Measurements from ENCODE around the gene DYNAP. TPM values are rescaled to one million over a fixed set of nuclear protein-coding genes. Genes with fewer than 3 reads are reported as not detected.

Gene DYNAP
- not detected in 2 replicates for total RNA-seq (2014; rRNA removed; shearing (Covaris generic))

GRCh38 chr18:54590945-54591344 is at the start of gene DYNAP:
Gene DYNAP, plus strand, starts transcription at chr18:54591245. Its CDS starts 38 bp downstream, at chr18:54591283.
- in situ Hi-C loops (cut with HindIII; ENCODE audit: low sequenced_read_pairs): no loop called here
- no peak for DNase-seq (ENCODE audit: low spot score)

- DNase-seq (ENCODE audit: low spot score): no peak
- in situ Hi-C loops (cut with HindIII; ENCODE audit: low sequenced_read_pairs): no loop called here
Observed at GRCh38 chr18:54551590-54551989, 39.5 kb upstream of the DYNAP start.

- in situ Hi-C loops (cut with HindIII; ENCODE audit: low sequenced_read_pairs): no loop called here
- no peak for DNase-seq (ENCODE audit: low spot score)
Observed at GRCh38 chr18:54555286-54555685, 35.8 kb upstream of the DYNAP start.

- in situ Hi-C loops (cut with HindIII; ENCODE audit: low sequenced_read_pairs): no loop called here
- no peak for DNase-seq (ENCODE audit: low spot score)
Observed at GRCh38 chr18:54555996-54556395, 35.0 kb upstream of the DYNAP start.

GRCh38 chr18:54557958-54558357 is 33.1 kb upstream of the DYNAP start:
- in situ Hi-C loops (cut with HindIII; ENCODE audit: low sequenced_read_pairs): no loop called here
- no peak for DNase-seq (ENCODE audit: low spot score)

- in situ Hi-C loops (cut with HindIII; ENCODE audit: low sequenced_read_pairs): no loop called here
- DNase-seq (ENCODE audit: low spot score): peak; percentile 30
Observed at GRCh38 chr18:54558609-54559585, 32.1 kb upstream of the DYNAP start.

GRCh38 chr18:54561706-54562267 is 29.3 kb upstream of the DYNAP start:
- in situ Hi-C loops (cut with HindIII; ENCODE audit: low sequenced_read_pairs): no loop called here
- DNase-seq (ENCODE audit: low spot score): no peak

- no peak for DNase-seq (ENCODE audit: low spot score)
- in situ Hi-C loops (cut with HindIII; ENCODE audit: low sequenced_read_pairs): no loop called here
Observed at GRCh38 chr18:54580202-54580729, 10.8 kb upstream of the DYNAP start.

GRCh38 chr18:54584065-54584464 is 7.0 kb upstream of the DYNAP start:
- DNase-seq (ENCODE audit: low spot score): no peak
- in situ Hi-C loops (cut with HindIII; ENCODE audit: low sequenced_read_pairs): no loop called here

- in situ Hi-C loops (cut with HindIII; ENCODE audit: low sequenced_read_pairs): no loop called here
- no peak for DNase-seq (ENCODE audit: low spot score)
Observed at GRCh38 chr18:54585743-54586142, 5.3 kb upstream of the DYNAP start.

- in situ Hi-C loops (cut with HindIII; ENCODE audit: low sequenced_read_pairs): no loop called here
Observed at GRCh38 chr18:54604211-54604610, 13.2 kb downstream of the DYNAP start.

GRCh38 chr18:54606835-54607212 is 15.8 kb downstream of the DYNAP start:
- in situ Hi-C loops (cut with HindIII; ENCODE audit: low sequenced_read_pairs): no loop called here
- DNase-seq (ENCODE audit: low spot score): no peak

More at GRCh38 chr18:54604211-54604610, 13.2 kb downstream of the DYNAP start:
- DNase-seq (ENCODE audit: low spot score): no peak

- no peak for DNase-seq (ENCODE audit: low spot score)
- in situ Hi-C loops (cut with HindIII; ENCODE audit: low sequenced_read_pairs): no loop called here
Observed at GRCh38 chr18:54607213-54608027, 16.4 kb downstream of the DYNAP start.

- DNase-seq (ENCODE audit: low spot score): no peak
Observed at GRCh38 chr18:54608028-54608642, 17.1 kb downstream of the DYNAP start.

GRCh38 chr18:54611816-54612215 is 20.8 kb downstream of the DYNAP start:
- DNase-seq (ENCODE audit: low spot score): no peak
- in situ Hi-C loops (cut with HindIII; ENCODE audit: low sequenced_read_pairs): no loop called here

More at GRCh38 chr18:54608028-54608642, 17.1 kb downstream of the DYNAP start:
- in situ Hi-C loops (cut with HindIII; ENCODE audit: low sequenced_read_pairs): no loop called here

GRCh38 chr18:54612237-54612636 is 21.2 kb downstream of the DYNAP start:
- no peak for DNase-seq (ENCODE audit: low spot score)
- in situ Hi-C loops (cut with HindIII; ENCODE audit: low sequenced_read_pairs): no loop called here

- in situ Hi-C loops (cut with HindIII; ENCODE audit: low sequenced_read_pairs): no loop called here
- no peak for DNase-seq (ENCODE audit: low spot score)
Observed at GRCh38 chr18:54613174-54613573, 22.1 kb downstream of the DYNAP start.

GRCh38 chr18:54616220-54616848 is 25.3 kb downstream of the DYNAP start:
- in situ Hi-C loops (cut with HindIII; ENCODE audit: low sequenced_read_pairs): no loop called here
- DNase-seq (ENCODE audit: low spot score): no peak

GRCh38 chr18:54622084-54622483 is 31.0 kb downstream of the DYNAP start:
- in situ Hi-C loops (cut with HindIII; ENCODE audit: low sequenced_read_pairs): no loop called here
- DNase-seq (ENCODE audit: low spot score): no peak

Data from G401 (cell line).